Measurements from ENCODE around the gene GIMAP8. TPM values are rescaled to one million over a fixed set of nuclear protein-coding genes. Genes with fewer than 3 reads are reported as not detected.

The GIMAP8 gene
- total RNA-seq, 4 donors from 2014 or later, result 7.5 to 34.5 (median 20.0) TPM

- H3K27ac ChIP-seq, result peak overlapping the region; percentile 75 to 87 (median 86)
- no peak overlapping the region for H3K4me3 ChIP-seq (replicated peaks in 1 of 3)
- TF ChIP-seq POLR2A (IDR thresholded peaks at IDR 0.05), result peak in 1 of 2 donors; percentile 48
- TF ChIP-seq, protein P1, sequence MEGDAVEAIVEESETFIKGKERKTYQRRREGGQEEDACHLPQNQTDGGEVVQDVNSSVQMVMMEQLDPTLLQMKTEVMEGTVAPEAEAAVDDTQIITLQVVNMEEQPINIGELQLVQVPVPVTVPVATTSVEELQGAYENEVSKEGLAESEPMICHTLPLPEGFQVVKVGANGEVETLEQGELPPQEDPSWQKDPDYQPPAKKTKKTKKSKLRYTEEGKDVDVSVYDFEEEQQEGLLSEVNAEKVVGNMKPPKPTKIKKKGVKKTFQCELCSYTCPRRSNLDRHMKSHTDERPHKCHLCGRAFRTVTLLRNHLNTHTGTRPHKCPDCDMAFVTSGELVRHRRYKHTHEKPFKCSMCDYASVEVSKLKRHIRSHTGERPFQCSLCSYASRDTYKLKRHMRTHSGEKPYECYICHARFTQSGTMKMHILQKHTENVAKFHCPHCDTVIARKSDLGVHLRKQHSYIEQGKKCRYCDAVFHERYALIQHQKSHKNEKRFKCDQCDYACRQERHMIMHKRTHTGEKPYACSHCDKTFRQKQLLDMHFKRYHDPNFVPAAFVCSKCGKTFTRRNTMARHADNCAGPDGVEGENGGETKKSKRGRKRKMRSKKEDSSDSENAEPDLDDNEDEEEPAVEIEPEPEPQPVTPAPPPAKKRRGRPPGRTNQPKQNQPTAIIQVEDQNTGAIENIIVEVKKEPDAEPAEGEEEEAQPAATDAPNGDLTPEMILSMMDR (IDR thresholded peaks at IDR 0.05), result no peak
- DNase-seq, result peak; percentile 84 to 97
- intact Hi-C loops (cut with DNase I), result loop anchor here (5.0 kb wide), 1 partner anchor 36 kb away; no protein-coding TSS in a partner anchor
- H3K27me3 ChIP-seq, result no peaks in the 10 kb centered on the region
- H3K4me1 ChIP-seq, result peaks cover 60 to 78% of the 10 kb centered on the region in 2 donors
- WGBS, 2 donors, result 57 to 64% methylated on average over 18 to 22 of the region's 22 CpGs
- no peaks in the 10 kb centered on the region for H3K9me3 ChIP-seq
- H3K36me3 ChIP-seq, result no peaks in the 10 kb centered on the region
Measured at GRCh38 chr7:150408393-150409299, 41.8 kb upstream of the GIMAP8 start.

DNA sequence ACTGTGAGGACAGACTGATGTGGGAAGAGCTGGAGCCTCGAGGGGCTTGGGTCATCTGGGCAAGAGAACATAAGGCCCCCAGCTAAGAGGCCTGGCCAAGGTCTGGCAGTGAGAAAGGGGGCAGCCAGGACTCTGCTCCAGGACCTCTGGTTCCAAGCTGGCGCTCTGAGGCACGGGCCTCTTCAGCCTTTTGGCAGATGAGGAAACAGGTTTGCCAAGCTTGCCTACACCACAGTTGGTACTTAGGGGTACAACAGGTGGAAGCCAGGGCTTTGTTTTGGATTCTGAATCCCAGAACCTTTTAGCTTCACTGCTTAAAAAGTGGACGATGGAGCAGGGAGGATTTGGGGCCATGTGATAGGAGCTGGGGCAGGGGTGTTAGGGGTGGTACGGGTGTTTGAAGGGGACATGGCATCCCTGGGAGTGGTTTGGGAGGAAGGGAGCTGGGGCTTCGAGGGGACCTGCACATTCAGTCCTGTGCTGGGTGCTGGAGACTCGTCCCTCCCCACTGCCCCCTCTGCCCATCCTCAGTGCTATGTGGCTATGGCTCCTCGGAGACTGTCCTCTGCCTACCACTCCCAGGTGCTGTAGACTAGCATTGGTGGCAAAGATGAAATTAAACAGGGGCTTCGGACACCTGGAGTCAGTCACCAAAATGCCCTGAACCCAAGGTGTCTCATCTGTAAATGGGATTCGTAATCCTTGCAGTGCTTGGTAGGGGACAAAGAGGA is 41.0 kb upstream of the GIMAP8 start:
- Histone ChIP-seq H3K27ac (peak overlapping the region; percentile 75 to 87 (median 86)), H3K4me1 (peaks cover 56 to 70% of the 10 kb centered on the region in 2 donors), H3K9me3 (no peaks in the 10 kb centered on the region), H3K27me3 (no peaks in the 10 kb centered on the region), H3K4me3 (replicated peaks in 1 of 3) (no peak overlapping the region), H3K36me3 (no peaks in the 10 kb centered on the region)
- WGBS, 2 donors, result 71 to 86% methylated on average over 9 to 10 of the region's 10 CpGs
- intact Hi-C loops (cut with DNase I), result loop anchor here (5.0 kb wide), 1 partner anchor 37 kb away; no protein-coding TSS in a partner anchor
- no peak for TF ChIP-seq POLR2A (IDR thresholded peaks at IDR 0.05)
- TF ChIP-seq, protein P1 (IDR thresholded peaks at IDR 0.05), result no peak
- DNase-seq, result peak; percentile 68 to 73

- Histone ChIP-seq H3K9me3 (no peaks in the 10 kb centered on the region), H3K27me3 (no peaks in the 10 kb centered on the region), H3K36me3 (no peaks in the 10 kb centered on the region), H3K4me1 (peaks cover 56 to 74% of the 10 kb centered on the region in 2 donors), H3K27ac (peak overlapping the region; percentile 75 to 87 (median 86)), H3K4me3 (replicated peaks in 1 of 3) (no peak overlapping the region)
- TF ChIP-seq, protein P1 (IDR thresholded peaks at IDR 0.05), result no peak
- no peak for TF ChIP-seq POLR2A (IDR thresholded peaks at IDR 0.05)
- intact Hi-C loops (cut with DNase I), result no loop called here
- DNase-seq, result no peak
- WGBS, 2 donors, result 93% methylated on average over 7 of the region's 7 CpGs
Measured at GRCh38 chr7:150410131-150410530, 40.3 kb upstream of the GIMAP8 start.

- peak overlapping the region; percentile 75 to 87 (median 86) for H3K27ac ChIP-seq
- intact Hi-C loops (cut with DNase I), result no loop called here
- TF ChIP-seq, protein P1 (IDR thresholded peaks at IDR 0.05), result no peak
- peak in 1 of 2 donors; percentile 55 for TF ChIP-seq POLR2A (IDR thresholded peaks at IDR 0.05)
Measured at GRCh38 chr7:150410680-150411346, 39.6 kb upstream of the GIMAP8 start.

More at GRCh38 chr7:150410680-150411346, 39.6 kb upstream of the GIMAP8 start:
- Histone ChIP-seq H3K4me1 (peaks cover 60 to 74% of the 10 kb centered on the region in 2 donors), H3K36me3 (no peaks in the 10 kb centered on the region), H3K27me3 (no peaks in the 10 kb centered on the region), H3K9me3 (no peaks in the 10 kb centered on the region), H3K4me3 (replicated peaks in 1 of 3) (no peak overlapping the region)
- peak; percentile 77 for DNase-seq
- 39 to 44% methylated on average over 9 to 10 of the region's 10 CpGs for WGBS, 2 donors
